IPS-15b (cell line): ENCODE measurements around the gene RGS3.

Source experiments
- H3K27me3 ChIP-seq: one replicate; pipeline ENCODE4 v1.6.1; 2013; ENCODE audit warnings: low read length; ENCODE audit not compliant: control insufficient read depth, insufficient read depth
- H3K36me3 ChIP-seq: one replicate; pipeline ENCODE4 v1.6.1; 2013; ENCODE audit warnings: low read length; ENCODE audit not compliant: control insufficient read depth, insufficient read depth
- H3K4me1 ChIP-seq: one replicate; pipeline ENCODE4 v1.6.1; 2013; ENCODE audit warnings: mild to moderate bottlenecking, low read length; ENCODE audit not compliant: control insufficient read depth, insufficient read depth
- H3K4me3 ChIP-seq: one replicate; pipeline ENCODE4 v1.5.1; 2013; ENCODE audit warnings: low read depth, low read length
- H3K9ac ChIP-seq: one replicate; pipeline ENCODE4 v1.6.1; 2013; ENCODE audit warnings: low read depth, mild to moderate bottlenecking, low read length
- H3K9me3 ChIP-seq: one replicate; pipeline ENCODE4 v1.6.1; 2013; ENCODE audit warnings: mild to moderate bottlenecking, low read length; ENCODE audit not compliant: control insufficient read depth, insufficient read depth

Gene RGS3

DNA sequence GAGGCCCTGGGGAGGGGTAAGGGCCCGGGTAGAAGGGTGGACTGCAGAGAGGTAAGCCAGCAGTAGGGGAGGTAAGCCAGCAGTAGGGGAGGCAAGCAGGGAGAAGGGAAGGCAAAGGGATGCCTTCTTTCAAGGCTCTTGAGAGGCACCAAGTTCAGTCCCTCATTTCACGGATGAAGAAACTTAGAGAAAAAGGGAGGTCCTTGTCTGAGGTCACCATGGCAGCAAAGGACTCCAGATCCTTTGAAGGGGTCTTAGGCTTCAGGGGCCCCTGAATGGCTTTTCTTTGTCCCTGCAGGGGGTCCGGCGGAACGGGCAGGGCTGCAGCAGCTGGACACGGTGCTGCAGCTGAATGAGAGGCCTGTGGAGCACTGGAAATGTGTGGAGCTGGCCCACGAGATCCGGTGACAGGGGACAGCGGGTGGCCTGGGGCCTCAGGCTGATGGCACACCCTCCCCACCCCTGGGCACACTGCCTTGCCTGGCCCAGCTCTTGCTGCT is 42.6 kb downstream of the RGS3 start:
- Histone ChIP-seq H3K4me3 (no peak overlapping the region), H3K36me3 (no peaks in the 10 kb centered on the region), H3K9me3 (no peaks in the 10 kb centered on the region), H3K9ac (no peak overlapping the region), H3K4me1 (peaks cover 6% of the 10 kb centered on the region), H3K27me3 (no peaks in the 10 kb centered on the region)

- peaks cover 2% of the 10 kb centered on the region for H3K4me1 ChIP-seq
- H3K9ac ChIP-seq: no peak overlapping the region
- H3K36me3 ChIP-seq: no peaks in the 10 kb centered on the region
- no peaks in the 10 kb centered on the region for H3K9me3 ChIP-seq
- H3K4me3 ChIP-seq: no peak overlapping the region
- H3K27me3 ChIP-seq: no peaks in the 10 kb centered on the region
Observed at GRCh38 chr9:113507256-113507655, 43.7 kb downstream of the RGS3 start.

GRCh38 chr9:113508111-113508749 is 44.7 kb downstream of the RGS3 start:
- no peak overlapping the region for H3K9ac ChIP-seq
- H3K9me3 ChIP-seq: no peaks in the 10 kb centered on the region
- H3K4me3 ChIP-seq: no peak overlapping the region
- no peaks in the 10 kb centered on the region for H3K27me3 ChIP-seq
- no peaks in the 10 kb centered on the region for H3K36me3 ChIP-seq
- H3K4me1 ChIP-seq: peaks cover 2% of the 10 kb centered on the region

GRCh38 chr9:113509463-113509862 is 45.9 kb downstream of the RGS3 start:
- H3K9me3 ChIP-seq: no peaks in the 10 kb centered on the region
- H3K4me1 ChIP-seq: peaks cover 2% of the 10 kb centered on the region
- no peaks in the 10 kb centered on the region for H3K36me3 ChIP-seq
- no peak overlapping the region for H3K4me3 ChIP-seq
- H3K27me3 ChIP-seq: no peaks in the 10 kb centered on the region
- no peak overlapping the region for H3K9ac ChIP-seq

DNA sequence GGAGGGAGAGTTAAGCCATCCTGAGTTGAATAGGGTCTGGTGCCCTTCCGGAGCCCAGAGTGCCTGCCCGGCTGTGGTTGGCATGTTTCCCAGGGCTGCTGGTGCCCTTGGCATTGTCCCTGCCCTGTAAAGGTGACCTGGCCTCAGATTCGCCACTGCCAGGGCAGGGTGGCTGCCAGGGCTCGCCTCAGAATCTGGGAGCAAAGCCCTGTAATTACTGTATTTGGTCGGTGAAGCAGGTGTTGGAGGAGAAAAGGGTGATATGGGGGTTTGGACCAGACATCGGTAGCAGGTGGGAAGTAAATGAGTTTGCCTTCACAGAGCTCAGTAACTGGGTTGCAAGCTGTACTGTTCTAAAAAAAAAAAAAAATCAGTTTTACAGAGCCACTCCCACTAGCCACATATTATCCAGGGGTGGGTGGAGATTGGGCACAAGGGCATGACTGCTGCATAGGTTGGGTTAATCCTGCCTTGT is 47.6 kb downstream of the RGS3 start:
- Histone ChIP-seq H3K4me3 (no peak overlapping the region), H3K9me3 (no peaks in the 10 kb centered on the region), H3K9ac (no peak overlapping the region), H3K4me1 (no peaks in the 10 kb centered on the region), H3K36me3 (no peaks in the 10 kb centered on the region), H3K27me3 (no peaks in the 10 kb centered on the region)

DNA sequence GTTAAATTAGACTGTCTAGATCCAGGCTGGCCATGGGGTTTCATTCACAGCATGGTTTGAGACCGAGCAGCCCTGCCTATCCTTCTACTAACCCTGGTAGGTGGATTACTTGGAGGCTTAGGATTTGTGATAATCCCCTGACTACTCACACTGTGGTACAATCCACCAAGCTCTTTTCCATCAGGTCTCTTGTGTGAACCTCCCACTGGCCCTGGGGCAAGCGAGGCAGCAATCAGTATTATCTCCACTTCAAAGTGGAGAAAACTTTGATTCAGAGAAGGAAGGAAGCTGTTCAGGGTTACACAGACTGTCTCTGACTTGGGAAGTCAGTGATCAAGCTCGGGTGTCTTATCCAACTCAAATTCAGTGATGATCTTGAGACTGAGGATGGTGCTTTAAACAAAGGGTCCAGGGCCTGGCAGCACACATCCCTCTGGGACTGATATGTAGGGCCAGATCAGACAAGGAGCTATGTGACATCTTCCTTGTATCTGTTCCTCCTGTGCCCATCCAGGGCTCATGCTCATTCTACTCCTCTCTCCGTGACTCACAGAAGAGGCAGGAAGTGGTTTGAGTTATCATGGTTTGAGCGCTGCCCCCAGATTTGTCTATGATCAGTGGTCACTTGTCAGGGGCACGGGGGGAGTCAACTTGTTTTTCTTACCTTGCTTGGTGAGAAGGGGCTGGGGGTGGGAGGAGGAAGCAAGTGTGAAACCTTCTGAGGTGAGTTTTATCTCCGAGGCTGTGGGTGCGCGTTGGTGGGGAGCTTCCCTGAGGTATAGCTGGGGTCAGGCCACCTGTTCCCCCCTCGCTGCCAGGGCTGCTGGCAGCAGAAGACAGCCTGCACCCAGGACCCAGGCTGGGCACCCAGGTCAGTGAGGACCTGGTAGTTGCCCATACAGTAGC is 48.6 kb downstream of the RGS3 start:
- Histone ChIP-seq H3K36me3 (no peaks in the 10 kb centered on the region), H3K27me3 (no peaks in the 10 kb centered on the region), H3K9ac (no peak overlapping the region), H3K4me1 (no peaks in the 10 kb centered on the region), H3K9me3 (no peaks in the 10 kb centered on the region), H3K4me3 (no peak overlapping the region)

GRCh38 chr9:113513111-113513510 is 49.6 kb downstream of the RGS3 start:
- Histone ChIP-seq H3K36me3 (no peaks in the 10 kb centered on the region), H3K9ac (no peak overlapping the region), H3K27me3 (no peaks in the 10 kb centered on the region), H3K4me1 (no peaks in the 10 kb centered on the region), H3K9me3 (no peaks in the 10 kb centered on the region), H3K4me3 (no peak overlapping the region)

GRCh38 chr9:113513536-113513935 is 50.0 kb downstream of the RGS3 start:
- Histone ChIP-seq H3K4me1 (no peaks in the 10 kb centered on the region), H3K9ac (no peak overlapping the region), H3K9me3 (no peaks in the 10 kb centered on the region), H3K27me3 (no peaks in the 10 kb centered on the region), H3K4me3 (no peak overlapping the region), H3K36me3 (no peaks in the 10 kb centered on the region)

- Histone ChIP-seq H3K36me3 (no peaks in the 10 kb centered on the region), H3K9ac (no peak overlapping the region), H3K27me3 (no peaks in the 10 kb centered on the region), H3K9me3 (no peaks in the 10 kb centered on the region), H3K4me1 (no peaks in the 10 kb centered on the region), H3K4me3 (no peak overlapping the region)
Observed at GRCh38 chr9:113514061-113514460, 50.5 kb downstream of the RGS3 start.

DNA sequence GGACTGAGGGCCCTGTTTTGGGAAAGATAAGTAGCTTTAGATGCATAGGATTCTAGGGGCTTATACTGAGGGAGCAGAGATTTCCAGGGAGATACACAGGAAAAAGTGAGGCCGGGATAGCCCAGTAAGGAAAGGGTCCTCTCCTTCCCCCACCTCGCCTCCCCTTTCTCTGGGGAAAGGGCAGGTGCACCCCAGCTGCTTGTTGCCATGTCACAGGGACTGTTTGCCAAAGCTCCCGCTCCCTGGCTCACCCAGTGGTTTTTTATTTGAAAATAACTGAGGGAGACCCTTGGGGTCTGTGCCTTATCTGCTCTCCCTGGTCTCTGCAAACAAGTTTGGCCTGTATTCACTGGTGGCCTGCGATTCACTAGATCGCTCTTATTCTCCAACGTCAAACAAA is 51.2 kb downstream of the RGS3 start:
- Histone ChIP-seq H3K9ac (no peak overlapping the region), H3K9me3 (no peaks in the 10 kb centered on the region), H3K4me1 (no peaks in the 10 kb centered on the region), H3K27me3 (no peaks in the 10 kb centered on the region), H3K36me3 (no peaks in the 10 kb centered on the region), H3K4me3 (no peak overlapping the region)

GRCh38 chr9:113515862-113516261 is 52.3 kb downstream of the RGS3 start:
- Histone ChIP-seq H3K27me3 (no peaks in the 10 kb centered on the region), H3K9me3 (no peaks in the 10 kb centered on the region), H3K9ac (no peak overlapping the region), H3K4me1 (no peaks in the 10 kb centered on the region), H3K36me3 (no peaks in the 10 kb centered on the region), H3K4me3 (no peak overlapping the region)
